Naive thymus-derived CD4-positive, alpha-beta T cell (primary cell): Measurements from ENCODE around the gene ZBTB7C. TPM values are rescaled to one million over a fixed set of nuclear protein-coding genes. Genes with fewer than 3 reads are reported as not detected.

Experiments
- ATAC-seq: fragments of 150-1000 bp; cut with Tn5 transposase; 2 replicates; pipeline ENCODE4 v1.10.0; 2021; ENCODE audit warnings: mild to moderate bottlenecking, moderate library complexity
- CTCF ChIA-PET: fragments of 350-600 bp; sonication (Branson Sonifier 250); formaldehyde crosslinking; loops from one replicate; lab custom pipeline; 2021; ENCODE audit warnings: antibody characterized with exemption; lab: Charles Lee
- POLR2A ChIA-PET: fragments of 350-600 bp; sonication (Branson Sonifier 250); formaldehyde crosslinking; loops from one replicate; lab custom pipeline; 2021; ENCODE audit warnings: antibody characterized with exemption, inconsistent platforms; lab: Charles Lee
- DNase-seq, 9 donors: peaks; one replicate each; pipeline versions ENCODE4 v3.0.0 to v3.0.0-alpha.2; 2020 to 2022; ENCODE audit warnings: mixed read lengths in 1 of 9
- H3K27ac ChIP-seq: one replicate; pipeline ENCODE4 v1.7.0; 2013; ENCODE audit warnings: mild to moderate bottlenecking, low read depth, low read length, moderate library complexity
- H3K27me3 ChIP-seq, 2 donors: one replicate each; pipeline ENCODE4 v1.7.0; 2013; ENCODE audit warnings: low read length in 2 of 2, mild to moderate bottlenecking in 2 of 2, moderate library complexity in 2 of 2; ENCODE audit not compliant: control insufficient read depth in 2 of 2, insufficient read depth in 2 of 2
- H3K36me3 ChIP-seq, 3 experiments: 1 replicate in 2 of 3; 2 replicates in 1 of 3; pipeline ENCODE4 v1.7.0; 2013; ENCODE audit warnings: low read length in 3 of 3, mild to moderate bottlenecking in 3 of 3, moderate library complexity in 1 of 3; ENCODE audit not compliant: insufficient read depth in 3 of 3, control insufficient read depth in 2 of 3
- H3K4me1 ChIP-seq, 2 donors: one replicate each; pipeline ENCODE4 v1.7.0; 2013; ENCODE audit warnings: low read length in 2 of 2, mild to moderate bottlenecking in 2 of 2, moderate library complexity in 1 of 2; ENCODE audit not compliant: control insufficient read depth in 2 of 2, insufficient read depth in 2 of 2
- H3K4me3 ChIP-seq: 2 replicates; pipeline ENCODE4 v1.7.0; 2013; ENCODE audit warnings: mild to moderate bottlenecking, low read length
- H3K9me3 ChIP-seq, 3 experiments: 1 replicate in 2 of 3; 2 replicates in 1 of 3; pipeline ENCODE4 v1.7.0; 2013; ENCODE audit warnings: low read length in 3 of 3; ENCODE audit not compliant: control insufficient read depth in 2 of 3
- H3K27ac Mint-ChIP-seq, 9 donors: one replicate each; pipeline ENCODE4 v1.8.0; 2020 to 2022; ENCODE audit warnings: mixed read lengths in 9 of 9, mild to moderate bottlenecking in 8 of 9, moderate library complexity in 5 of 9, inconsistent platforms in 2 of 9
- H3K27me3 Mint-ChIP-seq, 5 donors: one replicate each; pipeline ENCODE4 v1.8.0; 2021 to 2022; ENCODE audit warnings: mixed read lengths in 5 of 5, mild to moderate bottlenecking in 1 of 5
- H3K36me3 Mint-ChIP-seq, 5 donors: one replicate each; pipeline ENCODE4 v1.8.0; 2020 to 2022; ENCODE audit warnings: mixed read lengths in 5 of 5, mild to moderate bottlenecking in 3 of 5, inconsistent platforms in 1 of 5
- H3K4me1 Mint-ChIP-seq, 7 donors: one replicate each; pipeline ENCODE4 v1.8.0; 2020 to 2022; ENCODE audit warnings: mixed read lengths in 7 of 7, mild to moderate bottlenecking in 3 of 7, inconsistent platforms in 1 of 7
- H3K4me3 Mint-ChIP-seq, 10 donors: one replicate each; pipeline ENCODE4 v1.8.0; 2020 to 2022; ENCODE audit warnings: mild to moderate bottlenecking in 10 of 10, mixed read lengths in 10 of 10, moderate library complexity in 6 of 10, inconsistent platforms in 2 of 10
- H3K9me3 Mint-ChIP-seq, 11 donors: one replicate each; pipeline ENCODE4 v1.8.0; 2020 to 2022; ENCODE audit warnings: mixed read lengths in 11 of 11, mild to moderate bottlenecking in 4 of 11, inconsistent platforms in 1 of 11, moderate library complexity in 1 of 11
- intact Hi-C, 2 donors: fragments of 100-400 bp; cut with micrococcal nuclease; formaldehyde crosslinking; loops; one replicate each; pipeline ENCODE4 v1.15.1; 2023
- polyA plus RNA-seq, 2 donors: library from polyadenylated mRNA; unstranded; fragments of 300-500 nt; fragmentation: Illumina TruSeq; gene quantifications; one replicate each; pipeline ENCODE4 v1.2.3, GENCODE V29; 2021
- total RNA-seq, 6 experiments: library from RNA in 5 of 6; stranded (reverse) in 5 of 6; gene quantifications; 1 replicate in 5 of 6; 2 replicates in 1 of 6; pipeline ENCODE4 v1.2.3 and lab custom pipeline; 2021 to 2026

ZBTB7C gene
- total and polyA plus RNA-seq, 7 experiments from 2014 or later = 0.51 TPM; not detected in 6

- Mint-ChIP-seq H3K4me3 (no peak overlapping the region), H3K27me3 (peaks cover 0 to 34% (median 9%) of the 10 kb centered on the region in 5 donors), H3K36me3 (no peaks in the 10 kb centered on the region), H3K27ac (no peak overlapping the region), H3K9me3 (no peaks in the 10 kb centered on the region), H3K4me1 (no peaks in the 10 kb centered on the region)
- H3K27ac ChIP-seq = no peak overlapping the region
- POLR2A ChIA-PET = no interaction called here
- no peaks in the 10 kb centered on the region for H3K4me1 ChIP-seq
- H3K9me3 ChIP-seq = no peaks in the 10 kb centered on the region
- ATAC-seq (no peak), DNase-seq (no peak)
- H3K27me3 ChIP-seq = no peaks in the 10 kb centered on the region
- intact Hi-C loops = no loop called here
- no peaks in the 10 kb centered on the region for H3K36me3 ChIP-seq
- CTCF ChIA-PET = no interaction called here
- H3K4me3 ChIP-seq = no peak overlapping the region
Measured at GRCh38 chr18:48336332-48336731, 72.9 kb downstream of the ZBTB7C start.

- CTCF ChIA-PET = no interaction called here
- no peak overlapping the region for H3K27ac ChIP-seq
- H3K9me3 ChIP-seq = no peaks in the 10 kb centered on the region
- no peak overlapping the region for H3K4me3 ChIP-seq
- peaks cover 0 to 37% (median 13%) of the 10 kb centered on the region in 5 donors for H3K27me3 Mint-ChIP-seq
- no peaks in the 10 kb centered on the region for H3K4me1 ChIP-seq
- no peak overlapping the region for H3K4me3 Mint-ChIP-seq
- POLR2A ChIA-PET = no interaction called here
- no peaks in the 10 kb centered on the region for H3K9me3 Mint-ChIP-seq
- no peak for DNase-seq
- no peaks in the 10 kb centered on the region for H3K36me3 Mint-ChIP-seq
- no peak overlapping the region for H3K27ac Mint-ChIP-seq
- intact Hi-C loops = no loop called here
- ATAC-seq = no peak
- no peaks in the 10 kb centered on the region for H3K36me3 ChIP-seq
- no peaks in the 10 kb centered on the region for H3K4me1 Mint-ChIP-seq
- no peaks in the 10 kb centered on the region for H3K27me3 ChIP-seq
Measured at GRCh38 chr18:48335829-48336228, 73.4 kb downstream of the ZBTB7C start.

GRCh38 chr18:48334845-48335244, 74.3 kb downstream of the ZBTB7C start:
- H3K27ac Mint-ChIP-seq = no peak overlapping the region
- Histone ChIP-seq H3K4me3 (no peak overlapping the region), H3K27me3 (no peaks in the 10 kb centered on the region), H3K36me3 (no peaks in the 10 kb centered on the region), H3K27ac (no peak overlapping the region), H3K9me3 (no peaks in the 10 kb centered on the region), H3K4me1 (no peaks in the 10 kb centered on the region)
- H3K4me1 Mint-ChIP-seq = peaks cover 0 to 2% (median 0%) of the 10 kb centered on the region in 7 donors
- CTCF ChIA-PET = no interaction called here
- ATAC-seq (no peak), DNase-seq (no peak)
- H3K9me3 Mint-ChIP-seq = no peaks in the 10 kb centered on the region
- intact Hi-C loops = no loop called here
- POLR2A ChIA-PET = no interaction called here
- no peaks in the 10 kb centered on the region for H3K36me3 Mint-ChIP-seq
- peaks cover 0 to 34% (median 13%) of the 10 kb centered on the region in 5 donors for H3K27me3 Mint-ChIP-seq
- no peak overlapping the region for H3K4me3 Mint-ChIP-seq

- intact Hi-C loops = no loop called here
- Histone ChIP-seq H3K27me3 (no peaks in the 10 kb centered on the region), H3K36me3 (no peaks in the 10 kb centered on the region), H3K9me3 (no peaks in the 10 kb centered on the region), H3K27ac (no peak overlapping the region), H3K4me3 (no peak overlapping the region), H3K4me1 (no peaks in the 10 kb centered on the region)
- DNase-seq (no peak), ATAC-seq (no peak)
- H3K27ac Mint-ChIP-seq = no peak overlapping the region
- POLR2A ChIA-PET = no interaction called here
- no peak overlapping the region for H3K4me3 Mint-ChIP-seq
- peaks cover 0 to 37% (median 13%) of the 10 kb centered on the region in 5 donors for H3K27me3 Mint-ChIP-seq
- peaks cover 0 to 2% (median 0%) of the 10 kb centered on the region in 7 donors for H3K4me1 Mint-ChIP-seq
- CTCF ChIA-PET = no interaction called here
- H3K9me3 Mint-ChIP-seq = no peaks in the 10 kb centered on the region
- H3K36me3 Mint-ChIP-seq = no peaks in the 10 kb centered on the region
Measured at GRCh38 chr18:48333563-48333962, 75.6 kb downstream of the ZBTB7C start.

GRCh38 chr18:48330016-48330991, 78.9 kb downstream of the ZBTB7C start:
- Mint-ChIP-seq H3K27me3 (peaks cover 0 to 39% (median 16%) of the 10 kb centered on the region in 5 donors), H3K27ac (no peak overlapping the region), H3K9me3 (no peaks in the 10 kb centered on the region), H3K4me3 (no peak overlapping the region), H3K36me3 (no peaks in the 10 kb centered on the region), H3K4me1 (peaks cover 0 to 2% (median 0%) of the 10 kb centered on the region in 7 donors)
- Histone ChIP-seq H3K27ac (no peak overlapping the region), H3K4me3 (no peak overlapping the region), H3K9me3 (no peaks in the 10 kb centered on the region), H3K4me1 (no peaks in the 10 kb centered on the region), H3K27me3 (no peaks in the 10 kb centered on the region), H3K36me3 (no peaks in the 10 kb centered on the region)
- ChIA-PET POLR2A (interaction anchor here (0.9 kb wide), 1 partner anchor 9 kb away, joined by 4 read pairs; no protein-coding TSS in a partner anchor), CTCF (no interaction called here)
- ATAC-seq = no peak
- intact Hi-C loops = no loop called here
- no peak for DNase-seq

- no peak overlapping the region for H3K4me3 ChIP-seq
- DNase-seq = no peak
- H3K4me1 ChIP-seq = no peaks in the 10 kb centered on the region
- intact Hi-C loops = no loop called here
- no peak overlapping the region for H3K27ac ChIP-seq
- Mint-ChIP-seq H3K27ac (no peak overlapping the region), H3K36me3 (no peaks in the 10 kb centered on the region), H3K9me3 (no peaks in the 10 kb centered on the region), H3K4me1 (peaks cover 0 to 2% (median 0%) of the 10 kb centered on the region in 7 donors), H3K27me3 (peaks cover 0 to 34% (median 22%) of the 10 kb centered on the region in 5 donors), H3K4me3 (no peak overlapping the region)
- no peak for ATAC-seq
- POLR2A ChIA-PET = no interaction called here
- CTCF ChIA-PET = no interaction called here
- no peaks in the 10 kb centered on the region for H3K36me3 ChIP-seq
- H3K9me3 ChIP-seq = no peaks in the 10 kb centered on the region
- no peaks in the 10 kb centered on the region for H3K27me3 ChIP-seq
Measured at GRCh38 chr18:48328473-48329210, 80.5 kb downstream of the ZBTB7C start.
